ENCODE results near the gene HEBP1. TPM values are rescaled to one million over a fixed set of nuclear protein-coding genes. Genes with fewer than 3 reads are reported as not detected.

The HEBP1 gene
- polyA plus RNA-seq, 10 donors: 38.0 to 56.2 (median 44.1) TPM

Other genes starting within 250 kb of the HEBP1 start
- 10 to 100 TPM in 6 of 10 donors, 1 to 10 TPM in 4; 6.9 to 22.2 (median 11.3) TPM for gene APOLD1, start 214.6 kb downstream of the HEBP1 start, polyA plus RNA-seq (ENCODE audit: insufficient read length in 10 of 10)
- gene DDX47, start 186.9 kb downstream of the HEBP1 start, polyA plus RNA-seq (ENCODE audit: insufficient read length in 10 of 10): 10 to 100 TPM; 45.6 to 60.6 (median 52.8) TPM
- 1 to 10 TPM in 9 of 10 donors, under 1 TPM in 1; 0.69 to 3.3 (median 1.7) TPM for gene GPRC5A, start 108.7 kb downstream of the HEBP1 start, polyA plus RNA-seq (ENCODE audit: insufficient read length in 10 of 10)
- gene GPRC5D, start 48.1 kb downstream of the HEBP1 start, polyA plus RNA-seq (ENCODE audit: insufficient read length in 10 of 10): under 1 TPM in 4 of 10 donors, not detected in 6; 0.29 to 0.63 (median 0.42) TPM
- gene FAM234B, start 44.1 kb upstream of the HEBP1 start, polyA plus RNA-seq (ENCODE audit: insufficient read length in 10 of 10): 1 to 10 TPM; 3.5 to 7.1 (median 5.2) TPM
- gene GSG1, start 103.4 kb upstream of the HEBP1 start, polyA plus RNA-seq (ENCODE audit: insufficient read length in 10 of 10): 10 to 100 TPM in 3 of 10 donors, 1 to 10 TPM in 7; 6.8 to 18.5 (median 8.8) TPM
- 100 to 1,000 TPM; 159 to 263 (median 200) TPM for gene EMP1, start 196.5 kb upstream of the HEBP1 start, polyA plus RNA-seq (ENCODE audit: insufficient read length in 10 of 10)

All from muscle of back (tissue), 10 donors.